Duodenal mucosa (tissue), 2 donors: Measurements from ENCODE around the gene MRPL52.

Experiments
- H3K27ac ChIP-seq: one replicate; pipeline ENCODE4 v1.7.0; 2013; ENCODE audit warnings: low read depth, low read length
- H3K27me3 ChIP-seq, 2 donors: one replicate each; pipeline ENCODE4 v1.7.0; 2013; ENCODE audit warnings: low read length in 2 of 2, control low read depth in 1 of 2; ENCODE audit not compliant: insufficient read depth in 2 of 2, control insufficient read depth in 1 of 2
- H3K36me3 ChIP-seq, 2 donors: one replicate each; pipeline ENCODE4 v1.7.0; 2013; ENCODE audit warnings: low read length in 2 of 2, control low read depth in 1 of 2; ENCODE audit not compliant: insufficient read depth in 2 of 2, control insufficient read depth in 1 of 2
- H3K4me1 ChIP-seq, 2 donors: one replicate each; pipeline ENCODE4 v1.7.0; 2013; ENCODE audit warnings: low read length in 2 of 2, control low read depth in 1 of 2; ENCODE audit not compliant: insufficient read depth in 2 of 2, control insufficient read depth in 1 of 2
- H3K4me3 ChIP-seq, 2 donors: one replicate each; pipeline ENCODE4 v1.7.0; 2013; ENCODE audit warnings: low read length in 2 of 2, low read depth in 1 of 2
- H3K9ac ChIP-seq, 2 donors: one replicate each; pipeline ENCODE4 v1.7.0; 2013; ENCODE audit warnings: low read length in 2 of 2, low read depth in 1 of 2
- H3K9me3 ChIP-seq, 2 donors: one replicate each; pipeline ENCODE4 v1.7.0; 2013; ENCODE audit warnings: low read length in 2 of 2, control low read depth in 1 of 2; ENCODE audit not compliant: control insufficient read depth in 1 of 2

Gene MRPL52

GRCh38 chr14:22882064-22882463 lies 52.4 kb downstream of the MRPL52 start:
- no peaks in the 10 kb centered on the region for H3K9me3 ChIP-seq
- H3K27ac ChIP-seq, result no peak overlapping the region
- peaks cover 23 to 26% of the 10 kb centered on the region in 2 donors for H3K36me3 ChIP-seq
- no peaks in the 10 kb centered on the region for H3K27me3 ChIP-seq
- no peak overlapping the region for H3K4me3 ChIP-seq
- peaks cover 26 to 29% of the 10 kb centered on the region in 2 donors for H3K4me1 ChIP-seq
- H3K9ac ChIP-seq, result no peak overlapping the region

- Histone ChIP-seq H3K4me3 (no peak overlapping the region), H3K27ac (no peak overlapping the region), H3K9me3 (no peaks in the 10 kb centered on the region), H3K9ac (no peak overlapping the region), H3K27me3 (no peaks in the 10 kb centered on the region), H3K4me1 (peaks cover 31 to 32% of the 10 kb centered on the region in 2 donors), H3K36me3 (peaks cover 17 to 20% of the 10 kb centered on the region in 2 donors)
Observed at GRCh38 chr14:22882529-22883172, 53.0 kb downstream of the MRPL52 start.

DNA sequence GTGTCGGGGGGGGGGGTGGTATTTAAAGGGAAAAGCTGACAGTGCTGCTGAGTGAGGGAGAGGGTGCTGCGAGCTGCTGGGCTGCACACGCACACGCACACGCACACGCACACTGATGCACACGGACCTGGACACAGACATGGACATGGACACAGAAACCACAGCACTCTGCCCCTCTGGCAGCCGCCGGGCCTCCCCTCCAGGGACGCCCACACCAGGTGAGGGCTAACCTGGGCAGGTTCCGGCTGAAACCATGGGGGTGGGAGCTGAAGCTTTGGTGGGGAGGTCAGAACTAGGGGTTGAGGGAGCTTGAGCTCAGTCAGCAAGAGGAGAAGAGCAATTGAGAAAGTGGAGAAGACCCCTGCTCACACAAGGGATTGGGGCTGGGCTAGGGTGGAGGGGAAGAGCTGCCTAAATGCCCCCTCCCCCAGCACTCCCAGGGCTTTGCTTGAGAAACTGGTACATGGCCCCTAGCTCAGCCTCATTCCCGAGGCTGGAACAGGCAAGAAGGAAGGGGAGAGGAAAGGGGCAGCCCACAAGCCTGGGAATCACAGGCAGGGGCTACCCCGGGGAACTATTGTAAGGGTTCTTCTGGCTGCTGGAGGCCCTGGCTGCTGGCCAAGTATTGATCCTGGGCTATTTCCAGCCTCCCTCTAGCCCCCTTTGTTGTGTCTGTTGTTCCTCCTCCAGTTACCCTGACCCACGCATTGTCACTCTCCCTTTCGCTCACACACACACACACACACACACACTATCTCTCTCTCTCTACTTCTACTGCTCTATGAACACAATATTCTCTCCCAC lies 53.7 kb downstream of the MRPL52 start, which contains the start of gene REM2:
REM2 (plus strand) TSS at position 50 of the 804 bp plus-strand sequence; CDS start at position 116, 66 bp downstream.
- peaks cover 10 to 13% of the 10 kb centered on the region in 2 donors for H3K36me3 ChIP-seq
- no peaks in the 10 kb centered on the region for H3K9me3 ChIP-seq
- H3K4me1 ChIP-seq, result peaks cover 37 to 39% of the 10 kb centered on the region in 2 donors
- H3K4me3 ChIP-seq, result peak within 1 kb of the TSS in 1 of 2 donors; percentile 7
- H3K9ac ChIP-seq, result no peak within 1 kb of the TSS
- H3K27me3 ChIP-seq, result no peaks in the 10 kb centered on the region
- no peak within 1 kb of the TSS for H3K27ac ChIP-seq

GRCh38 chr14:22884076-22884737 lies 54.5 kb downstream of the MRPL52 start:
- no peaks in the 10 kb centered on the region for H3K9me3 ChIP-seq
- H3K4me1 ChIP-seq, result peaks cover 37 to 46% of the 10 kb centered on the region in 2 donors
- no peaks in the 10 kb centered on the region for H3K27me3 ChIP-seq
- H3K27ac ChIP-seq, result no peak overlapping the region
- H3K9ac ChIP-seq, result no peak overlapping the region
- H3K36me3 ChIP-seq, result peaks cover 2 to 5% of the 10 kb centered on the region in 2 donors
- H3K4me3 ChIP-seq, result no peak overlapping the region
